Left ventricle myocardium inferior (tissue), 1 donor: Measurements from ENCODE around the gene TIMP2. TPM values are rescaled to one million over a fixed set of nuclear protein-coding genes. Genes with fewer than 3 reads are reported as not detected.

Source experiments
- DNase-seq: peaks from one replicate; pipeline ENCODE4 v3.0.0-alpha.2; 2020
- H3K27ac ChIP-seq: fragments of 200-600 bp; replicated peaks from 2 replicates; pipeline ENCODE4 v1.8.0; 2021
- H3K27me3 ChIP-seq: fragments of 200-600 bp; 2 replicates; pipeline ENCODE4 v1.8.0; 2021; ENCODE audit warnings: low read depth
- H3K36me3 ChIP-seq: fragments of 200-600 bp; 2 replicates; pipeline ENCODE4 v1.8.0; 2021
- H3K4me1 ChIP-seq: fragments of 200-600 bp; 2 replicates; pipeline ENCODE4 v1.8.0; 2021
- H3K4me3 ChIP-seq: fragments of 200-600 bp; 2 replicates; pipeline ENCODE4 v1.8.0; 2021; ENCODE audit warnings: mild to moderate bottlenecking, moderate library complexity
- H3K9me3 ChIP-seq: fragments of 200-600 bp; replicated peaks from 2 replicates; pipeline ENCODE4 v1.8.0; 2021
- intact Hi-C: fragments of 100-400 bp; cut with micrococcal nuclease; formaldehyde crosslinking; loops from one replicate; pipeline ENCODE4 v1.11.0; 2022
- total RNA-seq: library from RNA; stranded (reverse); fragmentation: NEBNext Ultra II Directional; extraction: Animal tissue kit (Norgen Biotek cat#: 25700); gene quantifications from one replicate; pipeline ENCODE4 v1.2.1, GENCODE V29; 2021
- TF ChIP-seq, protein P1 (sequence below): fragments of 200-600 bp; IDR thresholded peaks from 2 replicates; pipeline ENCODE4 v1.8.0; 2021; ENCODE audit warnings: antibody characterized with exemption, mild to moderate bottlenecking, borderline replicate concordance
- donor health status: DM: no; HTN: yes; CAD: no; lungs with severe emphysema.

Gene TIMP2
- total RNA-seq, 1 donor from 2014 or later = 91.8 TPM

DNA sequence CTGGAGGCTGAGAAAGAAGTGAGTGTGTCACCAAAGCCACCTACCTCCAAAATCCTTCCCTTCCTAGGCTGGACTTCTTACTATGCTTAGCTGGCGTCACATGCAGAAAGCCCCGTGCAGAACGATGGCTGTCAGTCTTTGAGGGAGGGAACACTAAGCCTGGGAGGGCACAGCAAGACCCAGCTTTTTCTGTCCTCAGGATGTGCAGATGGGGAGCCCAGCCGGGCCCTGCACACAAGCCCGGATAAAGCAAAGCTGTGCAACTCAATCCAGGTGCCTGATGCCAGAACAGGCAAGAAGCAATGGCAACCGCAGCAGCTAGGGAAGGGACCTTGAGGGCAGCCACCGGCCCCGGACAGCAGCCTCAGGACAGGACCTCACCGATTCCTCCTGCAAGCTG lies 70.7 kb downstream of the TIMP2 start:
- intact Hi-C loops = no loop called here

DNA sequence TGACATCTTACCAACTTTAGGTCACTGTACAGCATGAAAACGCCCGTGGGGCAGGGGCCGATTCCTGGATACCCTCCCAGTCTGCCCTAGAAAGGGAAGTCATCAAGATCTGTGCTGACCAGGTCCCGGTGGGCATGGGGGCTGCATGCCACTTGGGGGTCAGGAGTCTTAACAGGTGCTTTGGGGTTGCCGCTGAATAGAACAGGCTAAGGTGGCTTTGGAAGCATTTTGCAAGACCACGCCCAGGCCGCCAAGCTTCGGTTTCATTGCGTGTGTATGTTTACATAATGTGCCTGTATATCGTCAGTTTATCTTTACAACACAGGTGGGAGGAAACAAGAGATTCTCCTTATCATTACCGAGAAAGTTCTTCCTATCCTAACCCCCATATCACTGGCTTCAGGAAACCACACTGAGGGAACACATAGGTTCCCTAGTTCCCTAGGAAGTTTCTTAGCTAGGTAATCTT lies 71.2 kb downstream of the TIMP2 start:
- no peak overlapping the region for H3K27ac ChIP-seq
- H3K27me3 ChIP-seq = no peaks in the 10 kb centered on the region
- intact Hi-C loops = no loop called here
- H3K9me3 ChIP-seq = no peaks in the 10 kb centered on the region
- peaks cover 52% of the 10 kb centered on the region for H3K36me3 ChIP-seq
- no peaks in the 10 kb centered on the region for H3K4me1 ChIP-seq
- no peak for DNase-seq
- no peak overlapping the region for H3K4me3 ChIP-seq
- TF ChIP-seq, protein P1, sequence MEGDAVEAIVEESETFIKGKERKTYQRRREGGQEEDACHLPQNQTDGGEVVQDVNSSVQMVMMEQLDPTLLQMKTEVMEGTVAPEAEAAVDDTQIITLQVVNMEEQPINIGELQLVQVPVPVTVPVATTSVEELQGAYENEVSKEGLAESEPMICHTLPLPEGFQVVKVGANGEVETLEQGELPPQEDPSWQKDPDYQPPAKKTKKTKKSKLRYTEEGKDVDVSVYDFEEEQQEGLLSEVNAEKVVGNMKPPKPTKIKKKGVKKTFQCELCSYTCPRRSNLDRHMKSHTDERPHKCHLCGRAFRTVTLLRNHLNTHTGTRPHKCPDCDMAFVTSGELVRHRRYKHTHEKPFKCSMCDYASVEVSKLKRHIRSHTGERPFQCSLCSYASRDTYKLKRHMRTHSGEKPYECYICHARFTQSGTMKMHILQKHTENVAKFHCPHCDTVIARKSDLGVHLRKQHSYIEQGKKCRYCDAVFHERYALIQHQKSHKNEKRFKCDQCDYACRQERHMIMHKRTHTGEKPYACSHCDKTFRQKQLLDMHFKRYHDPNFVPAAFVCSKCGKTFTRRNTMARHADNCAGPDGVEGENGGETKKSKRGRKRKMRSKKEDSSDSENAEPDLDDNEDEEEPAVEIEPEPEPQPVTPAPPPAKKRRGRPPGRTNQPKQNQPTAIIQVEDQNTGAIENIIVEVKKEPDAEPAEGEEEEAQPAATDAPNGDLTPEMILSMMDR = no peak

More for the DNA sequence above, 70.7 kb downstream of the TIMP2 start:
- Histone ChIP-seq H3K27me3 (no peaks in the 10 kb centered on the region), H3K4me1 (no peaks in the 10 kb centered on the region), H3K27ac (no peak overlapping the region), H3K36me3 (peaks cover 52% of the 10 kb centered on the region), H3K9me3 (no peaks in the 10 kb centered on the region), H3K4me3 (no peak overlapping the region)
- no peak for DNase-seq
- TF ChIP-seq, protein P1 = no peak

DNA sequence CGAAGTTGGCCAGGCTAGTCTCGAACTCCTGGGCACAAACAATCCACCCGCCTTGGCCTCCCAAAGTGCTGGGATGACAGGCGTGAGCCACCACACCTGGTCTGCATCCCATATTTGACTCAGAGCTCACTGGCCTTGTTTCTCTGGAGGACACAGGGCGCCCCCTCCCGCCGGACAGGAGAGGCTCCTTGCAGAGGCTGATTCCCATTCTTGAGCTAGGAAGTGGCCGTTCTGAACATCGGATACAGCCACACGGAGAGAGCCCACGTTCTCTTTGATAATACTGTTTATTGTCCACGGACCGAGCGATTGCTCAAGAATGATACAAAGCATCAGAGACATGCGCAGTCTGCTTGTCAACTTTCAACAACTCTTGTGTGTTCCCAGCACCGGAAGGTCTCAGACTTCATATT lies 72.5 kb downstream of the TIMP2 start:
- H3K36me3 ChIP-seq = peaks cover 50% of the 10 kb centered on the region
- no peak overlapping the region for H3K4me3 ChIP-seq
- H3K9me3 ChIP-seq = no peaks in the 10 kb centered on the region
- intact Hi-C loops = no loop called here
- TF ChIP-seq, protein P1 = peak; percentile 13
- H3K4me1 ChIP-seq = no peaks in the 10 kb centered on the region
- DNase-seq = no peak
- H3K27me3 ChIP-seq = no peaks in the 10 kb centered on the region
- H3K27ac ChIP-seq = no peak overlapping the region

DNA sequence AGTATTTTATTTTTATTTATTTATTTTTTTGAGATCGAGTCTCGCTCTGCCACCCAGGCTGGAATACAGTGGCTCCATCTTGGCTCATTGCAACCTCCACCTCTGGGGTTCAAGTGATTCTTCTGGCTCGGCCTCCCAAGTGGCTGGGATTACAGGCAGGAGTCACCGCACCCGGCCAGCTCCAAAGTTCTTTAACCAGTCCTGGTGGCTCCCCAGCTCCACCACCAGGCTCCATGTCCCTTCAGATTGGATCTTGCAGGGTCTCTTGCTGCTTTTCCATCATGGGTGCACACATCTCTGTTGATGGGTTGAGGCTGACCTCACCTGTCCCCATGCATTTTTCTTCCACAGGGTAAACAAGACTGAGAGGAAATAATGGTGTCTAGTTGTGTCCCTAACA lies 76.2 kb downstream of the TIMP2 start:
- intact Hi-C loops = no loop called here
- H3K9me3 ChIP-seq = no peaks in the 10 kb centered on the region
- H3K27ac ChIP-seq = no peak overlapping the region
- TF ChIP-seq, protein P1 = no peak
- H3K36me3 ChIP-seq = peaks cover 15% of the 10 kb centered on the region
- no peak overlapping the region for H3K4me3 ChIP-seq
- no peaks in the 10 kb centered on the region for H3K27me3 ChIP-seq
- no peak for DNase-seq
- H3K4me1 ChIP-seq = no peaks in the 10 kb centered on the region

DNA sequence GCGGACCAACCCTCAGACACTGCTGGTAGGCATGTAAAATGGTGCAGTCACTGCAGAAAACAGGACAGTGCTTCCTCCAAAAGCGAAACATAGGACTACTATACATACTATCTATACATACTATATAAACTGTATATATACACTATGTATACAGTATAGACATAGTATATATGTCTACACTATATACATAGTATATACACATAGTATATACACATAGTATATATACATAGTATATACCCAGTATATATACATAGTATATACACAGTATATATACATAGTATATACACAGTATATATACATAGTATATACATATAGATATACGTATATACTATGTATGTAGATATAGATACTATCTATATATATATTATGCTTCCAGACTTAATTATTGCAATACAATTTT lies 78.1 kb downstream of the TIMP2 start:
- intact Hi-C loops = no loop called here
- H3K27me3 ChIP-seq = no peaks in the 10 kb centered on the region
- no peak overlapping the region for H3K27ac ChIP-seq
- no peaks in the 10 kb centered on the region for H3K36me3 ChIP-seq
- no peak for DNase-seq
- no peak overlapping the region for H3K4me3 ChIP-seq
- TF ChIP-seq, protein P1 = no peak
- no peaks in the 10 kb centered on the region for H3K9me3 ChIP-seq
- H3K4me1 ChIP-seq = no peaks in the 10 kb centered on the region
